GM21515 (cell line): ENCODE data around the gene SCG5.

Experiments
- ATAC-seq: cut with Tn5 transposase; IDR thresholded peaks from one replicate; pipeline ENCODE4 v1.9.1; 2021; ENCODE audit not compliant: unreplicated experiment

Gene SCG5

GRCh38 chr15:32690941-32691688 is 49.6 kb downstream of the SCG5 start:
- no peak for ATAC-seq

- no peak for ATAC-seq
Measured at GRCh38 chr15:32691689-32692038, 50.2 kb downstream of the SCG5 start.

- ATAC-seq: no peak
Measured at GRCh38 chr15:32692286-32692685, 50.8 kb downstream of the SCG5 start.

GRCh38 chr15:32694222-32694983 is 52.9 kb downstream of the SCG5 start:
- ATAC-seq: no peak

GRCh38 chr15:32698773-32699390 is 57.4 kb downstream of the SCG5 start:
- no peak for ATAC-seq

- no peak for ATAC-seq
Measured at GRCh38 chr15:32700501-32701150, 59.1 kb downstream of the SCG5 start.

- ATAC-seq: no peak
Measured at GRCh38 chr15:32701863-32702262, 60.4 kb downstream of the SCG5 start.

- ATAC-seq: no peak
Measured at GRCh38 chr15:32704395-32704981, 63.0 kb downstream of the SCG5 start.

- no peak for ATAC-seq
Measured at GRCh38 chr15:32705446-32705845, 63.9 kb downstream of the SCG5 start.

GRCh38 chr15:32706704-32707103 is 65.2 kb downstream of the SCG5 start:
- no peak for ATAC-seq

- no peak for ATAC-seq
Measured at GRCh38 chr15:32707436-32707835, 65.9 kb downstream of the SCG5 start.

- ATAC-seq: no peak
Measured at GRCh38 chr15:32709295-32710033, 68.0 kb downstream of the SCG5 start.

- ATAC-seq: no peak
Measured at GRCh38 chr15:32715276-32715675, 73.8 kb downstream of the SCG5 start.

- no peak for ATAC-seq
Measured at GRCh38 chr15:32716216-32716914, 74.9 kb downstream of the SCG5 start.

GRCh38 chr15:32716915-32717425 is 75.5 kb downstream of the SCG5 start:
- no peak for ATAC-seq

- no peak for ATAC-seq
Measured at GRCh38 chr15:32717426-32718226, 76.1 kb downstream of the SCG5 start, which contains the start of gene GREM1. GREM1 (plus strand) TSS chr15:32718004; CDS start chr15:32730691, 12,687 bp downstream.

GRCh38 chr15:32718227-32718820 is 76.8 kb downstream of the SCG5 start:
- no peak for ATAC-seq
